ENCODE data around the gene CRYBA4.

- TF ChIP-seq ZNF674 (CRISPR knock-in tag; IDR thresholded peaks at IDR 0.05; ENCODE audit: low read depth) (no peak), CEBPB (IDR thresholded peaks at IDR 0.05; ENCODE audit: borderline replicate concordance, low read depth, low read length) (no peak), POLR2AphosphoS5 (IDR thresholded peaks at IDR 0.05; ENCODE audit: low read depth, low read length) (no peak), IKZF4 (CRISPR knock-in tag; IDR thresholded peaks at IDR 0.05; ENCODE audit: borderline replicate concordance, low read depth, not compliant biosample characterization) (no peak), ZNF121 (CRISPR knock-in tag; IDR thresholded peaks at IDR 0.05) (no peak), IRF1 (CRISPR knock-in tag; IDR thresholded peaks at IDR 0.05; ENCODE audit: low read depth) (no peak), ZNF513 (CRISPR knock-in tag; conservative IDR thresholded peaks at IDR 0.05) (no peak), NFYC (CRISPR knock-in tag; IDR thresholded peaks at IDR 0.05) (no peak), FOXM1 (CRISPR knock-in tag; IDR thresholded peaks at IDR 0.05) (no peak), SRF (IDR thresholded peaks at IDR 0.05; ENCODE audit: low read depth, low read length) (no peak), ESRRA (CRISPR knock-in tag; IDR thresholded peaks at IDR 0.05; ENCODE audit: low read depth) (no peak), ZNF362 (CRISPR knock-in tag; IDR thresholded peaks at IDR 0.05; ENCODE audit: borderline replicate concordance) (no peak), RAD51 (IDR thresholded peaks at IDR 0.05; ENCODE audit: borderline replicate concordance) (no peak), KDM5A (IDR thresholded peaks at IDR 0.05; ENCODE audit: borderline replicate concordance, low read length) (no peak)
Measured at GRCh38 chr22:26620197-26620596, 1.6 kb upstream of the CRYBA4 start.
